ENCODE results near the gene TUBGCP3.

The TUBGCP3 gene

DNA sequence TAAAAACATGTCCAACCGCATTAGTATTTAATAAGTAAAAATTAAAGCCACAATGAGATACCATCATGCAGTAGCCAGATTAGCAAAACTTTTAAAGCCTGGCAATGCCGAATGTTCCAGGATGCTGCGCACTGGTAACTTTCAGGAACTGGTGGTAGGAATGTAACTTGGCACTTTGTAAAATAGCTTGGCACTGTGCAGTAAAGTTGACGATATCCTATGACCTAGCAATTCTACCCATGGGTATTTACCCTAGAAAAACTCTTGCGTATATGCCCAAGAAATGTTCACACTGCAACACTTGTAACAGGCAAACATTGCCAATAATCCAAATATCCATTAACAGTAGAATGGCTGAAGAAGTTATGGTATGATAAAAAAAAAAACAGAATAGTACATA, 114.1 kb downstream of the TUBGCP3 start:
- no peak for DNase-seq

DNA sequence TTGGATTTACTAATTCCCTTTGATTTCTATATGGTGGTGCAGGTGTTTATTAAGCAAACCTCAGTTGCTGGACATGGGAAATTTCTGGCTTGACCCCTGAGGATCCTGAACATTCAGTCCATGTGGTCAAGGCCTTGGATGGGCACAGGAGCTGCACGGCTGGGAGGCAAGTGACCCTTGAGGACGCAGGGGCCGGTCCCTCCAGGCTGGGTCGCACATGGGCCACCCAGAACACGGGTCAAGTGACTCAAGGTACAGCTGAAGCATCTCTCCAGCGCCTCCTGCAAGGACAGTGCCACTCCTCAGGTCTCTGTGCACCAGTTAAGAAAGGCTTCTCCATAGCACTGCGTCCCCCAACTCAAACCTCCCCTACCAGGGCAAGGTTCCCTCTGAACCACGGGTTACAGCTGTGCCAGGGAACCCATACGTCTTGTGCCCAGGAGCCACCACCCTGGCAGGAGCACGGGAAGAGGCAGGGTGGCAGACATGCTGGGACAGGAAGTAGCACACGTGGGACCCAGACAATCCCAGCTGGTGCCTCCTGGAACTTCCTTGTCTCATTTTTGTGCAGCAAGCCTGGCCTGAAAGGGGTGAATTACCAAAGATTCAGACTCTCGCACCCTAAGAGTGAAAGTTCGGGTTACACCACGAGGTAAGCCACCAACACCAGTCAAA, 118.7 kb downstream of the TUBGCP3 start:
- no peak for DNase-seq

DNA sequence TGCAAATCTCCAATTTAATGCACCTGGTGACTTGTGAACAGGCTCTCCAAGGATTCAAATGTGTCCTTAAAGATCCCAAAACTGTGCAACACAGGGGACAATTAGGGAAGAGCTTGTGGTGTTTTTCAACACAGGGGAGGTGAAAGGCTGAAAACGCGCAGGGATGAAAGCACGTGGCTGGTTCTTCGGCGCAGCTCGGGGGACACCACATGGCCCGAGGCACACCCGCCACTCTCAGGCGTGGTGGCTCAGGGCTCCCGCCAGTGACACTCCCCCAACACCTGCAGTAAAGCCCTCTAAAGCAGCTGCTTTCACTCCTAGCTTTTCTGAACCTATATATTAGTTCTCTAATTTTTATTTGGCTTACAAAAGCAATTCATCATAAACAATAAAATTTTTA, 119.9 kb downstream of the TUBGCP3 start:
- no peak for DNase-seq

DNA sequence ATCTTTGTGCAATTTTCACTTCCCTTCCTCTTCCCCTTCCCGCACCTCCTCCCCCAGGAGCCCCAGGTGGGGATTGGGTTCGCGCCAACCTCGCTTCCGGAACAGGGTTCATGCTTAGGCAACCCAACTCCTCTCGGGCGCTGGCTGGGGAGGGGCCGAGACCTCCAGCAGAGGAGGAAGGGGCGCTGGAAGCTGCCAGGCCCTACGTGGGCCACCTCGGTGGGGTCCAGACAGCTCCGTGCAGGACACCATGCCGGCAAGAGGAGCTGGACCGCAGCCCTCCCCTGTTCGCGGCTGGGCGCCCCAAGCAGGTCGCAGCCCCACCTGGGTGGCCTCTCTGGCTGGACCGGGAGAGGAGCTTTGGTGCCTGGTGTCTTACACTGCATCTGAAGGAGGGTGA, 120.7 kb downstream of the TUBGCP3 start:
- no peak for DNase-seq

DNA sequence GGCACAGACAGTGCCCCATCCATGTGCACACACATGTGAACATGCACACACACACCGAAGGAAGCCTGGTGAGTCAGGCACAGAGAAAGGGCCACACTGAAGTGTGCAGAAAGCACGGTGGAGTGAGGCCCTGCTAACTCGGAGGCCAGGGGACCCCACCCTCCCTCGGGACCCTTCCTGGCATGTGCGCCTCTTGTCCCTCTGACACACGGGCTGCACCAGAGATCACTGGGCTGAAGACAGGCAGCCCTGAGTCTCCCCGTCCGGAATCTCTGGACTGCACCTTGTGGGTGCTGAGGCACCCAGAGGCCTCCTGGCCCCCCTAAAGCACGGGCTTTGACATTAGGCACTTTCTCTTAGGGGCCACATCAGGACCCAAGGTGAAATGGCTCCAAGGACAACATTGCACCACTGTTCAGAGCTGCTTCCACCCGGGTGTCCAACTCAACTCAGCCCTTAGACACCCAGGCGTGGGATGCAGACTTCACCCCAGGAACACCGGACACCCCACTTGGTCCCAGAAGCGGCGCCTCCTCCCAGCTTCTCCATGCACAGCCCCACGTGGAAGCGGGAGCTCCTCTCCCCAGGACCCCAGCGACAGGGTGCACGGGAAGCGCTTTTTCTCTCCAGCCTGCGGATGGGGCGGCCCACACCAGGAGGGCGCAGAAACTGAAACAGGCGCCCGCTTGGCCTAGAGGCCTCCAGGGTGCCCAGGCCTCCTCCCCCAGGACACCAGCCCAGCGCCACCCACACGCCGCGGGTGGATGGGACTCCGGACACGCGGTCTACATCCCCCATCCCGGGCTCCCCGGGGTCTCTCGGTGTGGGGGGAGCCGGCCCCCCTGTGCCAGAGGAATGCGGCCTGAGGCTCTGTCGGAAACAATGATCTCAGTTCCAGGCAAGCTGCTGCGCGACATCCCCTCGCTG, 121.6 kb downstream of the TUBGCP3 start:
- DNase-seq, result no peak

DNA sequence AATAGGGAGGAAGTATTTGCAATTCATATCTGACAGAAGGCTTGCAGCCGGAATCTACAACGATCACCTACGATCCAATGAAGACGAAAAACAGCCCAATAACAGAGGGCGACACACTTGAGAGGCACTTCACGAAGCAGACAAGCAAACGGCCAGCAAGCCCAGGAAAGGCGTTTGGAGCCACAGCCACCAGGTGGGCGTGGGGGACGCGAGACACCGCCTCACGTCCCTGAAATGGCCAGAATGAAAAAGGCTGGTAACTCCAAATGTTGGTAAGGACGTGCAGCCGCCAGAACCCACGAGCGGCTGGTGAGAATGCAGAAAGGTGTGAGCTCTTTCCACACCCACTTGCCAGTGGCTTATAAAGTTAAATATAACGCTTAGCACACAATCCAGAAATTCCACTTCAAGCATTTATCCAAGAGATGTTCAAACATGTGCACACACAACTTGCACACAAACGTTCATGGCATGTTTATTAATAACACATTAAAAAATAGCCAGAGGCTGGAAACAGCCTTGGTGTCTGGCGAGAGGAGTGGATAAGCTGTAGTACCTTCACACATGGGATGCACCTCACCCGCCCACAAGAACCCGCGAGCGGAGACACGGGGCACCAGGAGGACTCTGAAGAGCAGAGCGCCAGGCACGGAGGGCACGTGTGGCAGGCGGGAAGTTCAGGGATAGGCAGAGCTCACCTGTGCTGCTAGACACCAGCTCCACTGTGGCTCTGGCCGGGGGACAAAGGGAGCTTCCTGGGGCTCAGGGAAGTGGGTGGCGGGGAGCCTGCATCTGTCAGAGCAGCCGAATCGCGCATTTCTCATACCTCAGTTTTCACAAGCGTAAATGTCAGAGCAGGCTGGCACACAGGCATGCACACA, 122.5 kb downstream of the TUBGCP3 start:
- DNase-seq, result no peak

DNA sequence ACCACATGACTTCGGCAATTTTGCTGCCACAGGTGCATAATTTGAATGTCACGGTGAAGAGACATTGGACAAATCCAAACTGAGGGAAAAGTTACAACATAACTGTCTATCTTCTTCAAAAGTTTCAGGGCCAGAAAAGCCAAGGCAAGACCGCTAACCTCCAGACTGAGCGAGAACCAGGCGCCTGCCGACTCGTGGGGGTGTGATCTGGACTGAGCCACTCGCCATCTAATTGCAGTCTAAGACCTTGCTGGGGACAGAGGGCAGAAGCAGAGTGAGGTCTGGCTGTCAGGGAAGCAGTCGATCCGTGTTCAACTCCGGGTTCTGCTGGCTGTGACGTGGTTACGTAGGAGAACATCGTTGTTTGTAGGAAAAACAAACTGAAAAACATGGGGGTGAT, 123.2 kb downstream of the TUBGCP3 start:
- DNase-seq, result no peak

DNA sequence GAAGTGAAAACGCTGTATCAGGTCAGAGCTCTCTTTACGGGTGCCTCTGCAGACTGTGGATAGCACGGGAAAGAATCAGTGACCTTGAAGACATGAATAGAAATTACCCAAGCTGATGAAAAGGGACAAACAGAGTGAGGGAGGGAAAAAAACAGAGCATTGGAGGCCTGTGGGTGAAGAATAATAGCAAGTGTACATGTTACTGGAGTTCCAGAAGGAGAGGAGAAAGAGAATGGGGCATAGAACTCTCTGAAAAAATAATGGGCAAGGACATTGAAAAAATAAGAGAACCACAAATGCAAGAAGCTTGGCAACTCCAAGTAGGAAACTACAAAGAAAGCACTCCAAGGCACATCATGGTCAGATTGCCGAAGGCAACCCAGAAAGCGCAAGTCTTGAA, 125.5 kb downstream of the TUBGCP3 start:
- DNase-seq, result no peak

DNA sequence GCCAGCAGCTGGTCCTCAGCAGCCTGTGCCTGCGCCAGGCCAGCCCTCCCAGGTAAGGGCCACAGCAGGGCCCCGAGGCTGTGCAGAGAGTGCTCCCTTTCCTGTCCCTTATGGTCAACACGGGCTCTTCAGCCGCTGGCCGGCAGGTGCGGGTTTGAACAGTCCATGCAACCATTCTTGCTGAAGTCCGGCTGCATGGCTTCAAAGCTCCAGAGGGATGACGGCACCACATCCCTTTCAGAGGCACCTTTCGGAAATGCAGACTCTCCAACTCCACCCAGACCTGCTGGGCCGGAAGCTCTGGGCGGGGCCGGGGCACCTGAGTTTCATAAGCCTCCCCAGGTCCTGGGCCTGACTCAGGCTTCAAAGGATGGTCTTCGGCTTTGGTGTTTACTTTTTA, 130.5 kb downstream of the TUBGCP3 start:
- no peak for DNase-seq

DNA sequence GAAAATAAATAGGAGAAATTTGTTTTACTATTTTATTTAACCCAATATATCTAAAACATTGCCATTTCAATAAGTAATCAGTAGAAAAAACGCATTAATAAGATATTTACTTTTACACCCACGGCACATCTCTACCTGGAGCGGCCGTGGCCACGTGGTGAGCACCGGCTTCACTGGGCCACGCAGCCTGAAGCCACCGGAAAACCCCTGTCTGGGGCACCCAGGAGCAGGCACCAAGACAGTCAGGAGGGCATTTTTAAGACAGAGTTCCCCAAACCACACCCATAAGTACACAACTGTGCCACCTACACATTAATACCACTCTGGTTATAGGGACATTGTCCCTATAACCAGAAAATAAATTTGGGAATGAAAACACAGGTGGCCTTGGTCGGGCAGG, 130.9 kb downstream of the TUBGCP3 start:
- no peak for DNase-seq

DNA sequence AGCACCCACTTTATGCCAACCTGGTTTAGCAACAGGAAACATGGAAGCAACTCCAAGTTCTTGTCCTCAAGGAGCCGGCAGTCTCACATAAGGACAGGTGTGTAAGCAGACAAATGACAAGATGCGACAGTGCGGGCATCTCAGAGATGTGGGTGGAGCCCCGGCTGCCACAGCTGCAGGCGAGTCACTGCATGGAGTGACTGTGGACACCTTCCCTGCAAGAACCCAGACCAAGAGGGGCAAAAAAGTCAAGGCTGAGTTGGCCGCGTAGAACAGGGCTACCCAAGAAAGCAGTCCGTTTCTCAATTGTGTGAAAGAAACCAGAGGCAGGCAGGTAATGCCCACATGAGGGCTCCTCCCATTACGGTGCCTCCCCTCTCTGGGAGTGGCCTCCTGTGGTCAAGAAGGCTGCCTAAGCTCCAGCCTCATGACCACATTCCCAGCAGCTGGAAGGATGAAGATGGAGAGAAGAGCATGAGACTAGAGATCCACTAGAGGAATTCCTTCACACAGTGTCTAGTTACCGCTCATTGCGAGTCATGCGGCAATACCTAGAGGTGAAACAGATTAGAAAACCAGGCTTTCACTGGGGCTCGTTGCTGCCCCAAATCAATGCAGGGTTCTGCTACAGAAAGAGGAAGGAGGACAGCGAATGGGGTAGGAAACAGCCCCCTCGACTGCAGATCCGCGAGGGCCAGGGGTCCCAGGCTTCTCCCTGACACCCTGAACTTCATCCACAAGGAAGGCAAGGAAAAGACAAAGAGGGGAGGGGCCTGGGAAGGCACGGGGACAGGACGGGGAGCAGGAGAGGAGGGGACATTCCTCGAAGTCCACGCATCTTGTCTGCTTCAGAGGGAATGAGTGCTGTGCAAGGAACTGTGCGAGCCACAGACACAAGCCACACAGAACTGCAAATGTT, 131.6 kb downstream of the TUBGCP3 start:
- DNase-seq, result no peak

DNA sequence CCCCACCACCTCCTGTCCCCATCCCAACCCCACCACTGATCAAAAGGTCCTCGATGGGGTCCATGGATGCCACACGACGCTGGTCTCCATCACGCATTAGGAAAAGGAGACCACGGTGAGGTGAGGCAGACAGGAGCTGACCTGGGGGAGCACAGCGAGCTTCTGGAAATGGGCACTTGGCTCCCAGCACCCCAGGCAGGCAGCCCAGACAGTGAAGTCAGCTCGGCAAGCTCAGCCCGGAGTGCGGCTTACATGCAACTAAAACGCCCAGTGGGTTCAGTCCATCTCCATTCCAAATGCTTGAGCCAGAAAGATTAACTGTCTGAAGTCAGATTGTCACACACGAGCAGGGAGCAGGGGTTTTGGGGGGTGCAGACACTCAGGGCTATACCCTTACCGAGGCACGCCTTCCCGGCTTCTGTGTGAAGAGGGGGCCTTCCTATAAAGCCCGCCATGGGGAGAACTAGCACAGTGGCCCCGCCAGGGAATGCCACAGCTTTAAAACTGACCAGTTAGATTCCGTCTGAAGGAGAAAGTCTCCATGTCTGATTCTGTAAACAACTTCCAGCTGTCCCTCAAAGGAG, 132.4 kb downstream of the TUBGCP3 start:
- DNase-seq, result peak; percentile 5

DNA sequence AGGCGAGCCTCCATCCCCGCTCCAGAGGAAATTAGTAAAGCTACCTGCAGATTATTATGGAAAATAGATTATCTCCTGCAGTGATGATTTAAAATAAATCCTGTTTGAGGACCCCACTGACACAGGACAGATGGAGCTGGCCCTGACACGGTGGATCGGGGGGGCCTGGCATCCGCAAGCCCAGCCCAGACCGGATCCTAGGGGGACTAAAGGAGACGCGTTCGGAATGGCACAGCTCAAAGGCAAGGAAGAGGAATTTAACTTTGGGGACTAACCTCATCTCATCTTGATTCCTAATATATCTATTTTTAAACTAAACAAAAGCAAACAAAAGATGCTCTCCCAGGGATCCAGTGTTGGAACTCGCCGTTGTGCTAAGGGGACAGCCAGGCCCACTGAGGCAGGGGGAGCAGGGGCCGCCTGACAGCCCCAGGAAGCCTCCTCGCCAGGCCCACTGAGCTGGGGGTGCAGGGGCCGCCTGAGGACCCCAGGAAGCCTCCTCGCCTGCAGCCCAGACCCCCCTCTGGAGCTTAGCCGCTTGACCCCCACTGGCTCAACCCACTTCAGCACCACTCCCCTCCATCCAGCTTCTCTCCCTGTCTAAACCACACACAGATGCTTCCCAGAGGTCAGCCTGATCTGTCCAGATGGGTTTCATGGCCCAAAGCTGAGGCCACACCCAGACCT, 133.2 kb downstream of the TUBGCP3 start:
- DNase-seq, result no peak

DNA sequence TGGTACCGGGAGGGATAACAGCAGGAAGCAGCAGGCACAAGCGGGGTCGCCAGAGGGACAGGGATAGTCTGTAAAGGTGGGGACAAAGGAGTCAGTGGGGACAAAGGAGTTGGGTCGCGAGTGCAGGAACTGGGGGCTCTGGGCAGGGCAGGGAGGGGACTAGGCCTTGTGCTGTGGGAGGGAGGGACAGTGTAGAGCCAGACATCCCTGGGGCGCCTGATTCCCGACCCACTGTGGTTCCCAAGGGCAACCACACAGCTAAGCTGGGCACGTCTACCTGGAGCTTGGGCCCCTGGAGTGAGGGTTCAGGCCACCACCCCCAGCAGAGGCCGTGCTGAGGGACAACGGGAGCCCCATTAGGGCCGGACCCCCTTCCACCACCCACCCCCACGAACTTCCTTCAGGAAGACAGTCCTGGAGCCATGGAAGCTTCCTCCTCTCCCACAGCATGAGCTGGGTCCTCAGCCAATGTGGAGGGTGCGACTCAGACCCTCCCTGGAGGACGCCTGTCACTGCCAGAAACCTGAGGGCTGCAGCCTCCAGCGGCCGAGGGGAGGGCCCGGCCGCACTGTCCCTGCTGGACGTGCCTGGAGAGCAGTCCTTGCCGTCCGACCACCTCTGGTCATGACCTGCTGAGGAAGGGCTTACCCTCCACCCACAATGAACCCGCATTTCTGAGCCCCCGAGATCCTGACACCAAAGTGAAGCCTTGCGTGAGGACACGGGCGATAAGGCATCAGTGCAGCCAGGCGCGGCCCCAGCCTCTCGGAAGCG, 133.9 kb downstream of the TUBGCP3 start:
- DNase-seq, result no peak

DNA sequence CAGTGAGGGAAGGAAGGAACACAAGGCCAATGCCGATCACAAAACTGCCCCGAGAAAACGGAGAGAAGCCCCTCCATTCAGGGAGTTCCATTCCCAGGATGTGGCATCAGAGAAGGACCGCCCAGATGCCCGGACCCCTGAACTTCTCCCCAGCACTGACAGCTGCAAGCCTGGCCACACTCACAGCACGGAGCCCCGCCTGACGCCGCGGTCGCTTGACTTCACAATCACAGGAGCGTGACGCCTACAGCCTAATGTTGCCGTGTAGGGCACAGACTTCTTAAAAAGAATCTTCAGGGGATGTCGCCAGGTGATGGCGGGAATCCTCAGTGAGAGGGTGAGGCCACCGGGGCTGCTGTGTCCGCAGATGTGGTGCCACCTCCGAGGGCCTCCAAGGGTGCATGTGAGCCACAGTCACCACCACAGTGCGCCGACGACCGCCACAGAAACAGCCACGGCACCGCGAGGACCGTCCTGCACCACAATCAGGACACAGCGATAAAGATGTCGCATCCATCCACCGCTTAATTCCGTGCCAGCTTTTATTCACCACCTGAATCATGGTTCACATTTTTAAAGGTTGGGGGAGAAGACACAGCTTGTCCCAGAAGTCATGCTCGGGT, 134.6 kb downstream of the TUBGCP3 start:
- DNase-seq, result no peak

DNA sequence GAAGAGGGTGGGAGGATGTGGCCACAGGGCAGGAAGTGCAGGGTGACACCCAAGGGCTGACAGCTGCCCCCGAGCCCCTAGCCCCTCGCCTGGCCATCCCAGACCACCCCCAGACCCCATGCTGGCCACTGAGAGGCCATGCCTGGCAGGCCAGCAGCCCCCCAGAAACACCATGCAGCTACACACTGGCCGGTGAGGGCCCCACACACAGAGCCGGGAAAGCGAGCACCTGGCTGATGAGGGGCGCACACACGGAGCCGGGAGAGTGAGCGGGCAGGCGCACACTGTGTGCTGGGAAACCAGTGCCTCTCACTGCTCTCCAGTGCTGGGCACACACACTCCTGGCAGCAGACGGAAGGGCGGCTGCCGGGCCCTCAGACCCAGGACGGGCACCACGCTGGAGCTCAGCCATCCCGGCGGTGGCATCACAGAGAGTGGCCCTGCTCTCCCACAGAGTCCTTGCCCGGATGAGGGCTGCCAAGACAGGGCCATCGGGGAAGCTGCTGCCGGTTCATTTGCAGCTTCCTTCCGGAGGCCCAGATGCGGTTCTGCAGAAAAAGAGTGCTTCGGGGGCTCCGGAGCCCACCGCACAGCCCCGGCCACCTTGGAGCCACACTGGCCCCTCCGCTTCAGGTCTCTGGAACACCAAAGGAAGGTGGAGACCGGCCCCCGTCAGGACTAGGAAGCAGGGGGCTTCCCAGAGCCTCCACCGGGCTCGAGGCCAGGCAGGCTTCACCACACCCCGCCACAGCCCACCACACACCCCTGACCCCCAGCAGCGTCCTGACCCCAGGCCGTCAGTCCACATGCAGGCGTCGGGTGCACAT, 135.4 kb downstream of the TUBGCP3 start:
- no peak for DNase-seq

DNA sequence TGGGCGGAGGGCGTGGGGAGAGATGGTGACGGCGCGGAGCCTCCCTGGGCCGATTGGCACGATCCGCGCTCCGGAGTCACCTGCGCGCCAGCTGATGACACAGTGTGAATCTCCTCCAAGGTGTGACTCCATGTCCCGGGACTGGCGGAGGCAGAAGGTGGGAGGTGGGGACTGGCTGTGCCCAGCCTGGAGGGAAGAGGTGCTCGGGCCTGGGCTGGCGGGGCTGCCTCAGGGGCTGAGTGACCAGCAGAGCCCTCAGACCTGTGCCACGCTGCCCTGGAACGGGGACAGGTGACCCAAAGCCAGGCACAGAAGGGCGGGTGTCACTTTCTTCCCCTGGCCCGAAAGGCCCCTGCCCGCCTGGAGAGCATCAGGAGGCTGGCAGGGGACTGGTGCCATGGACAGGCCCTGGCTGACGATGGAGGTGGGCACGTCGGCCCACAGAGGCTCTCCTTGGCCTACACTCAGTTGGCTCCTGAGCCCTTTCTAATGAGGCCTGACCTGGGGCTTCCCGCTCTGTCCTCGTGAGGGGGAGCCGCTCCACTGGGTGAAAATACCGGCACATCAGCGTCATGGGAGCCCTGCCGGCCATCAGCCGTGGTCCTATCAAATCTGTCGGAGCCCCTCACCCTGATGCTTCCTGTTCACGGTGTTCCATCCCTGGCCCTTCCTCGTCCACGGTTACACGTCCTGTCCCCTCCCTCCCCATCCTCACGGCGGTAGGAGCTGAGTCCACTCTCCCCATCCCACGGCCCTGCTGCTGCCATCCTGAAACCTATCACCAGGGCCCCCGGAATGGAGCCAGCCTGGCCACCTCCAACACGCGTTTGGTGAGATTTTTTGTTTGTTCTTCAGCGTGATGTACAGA, 136.2 kb downstream of the TUBGCP3 start:
- DNase-seq, result no peak

DNA sequence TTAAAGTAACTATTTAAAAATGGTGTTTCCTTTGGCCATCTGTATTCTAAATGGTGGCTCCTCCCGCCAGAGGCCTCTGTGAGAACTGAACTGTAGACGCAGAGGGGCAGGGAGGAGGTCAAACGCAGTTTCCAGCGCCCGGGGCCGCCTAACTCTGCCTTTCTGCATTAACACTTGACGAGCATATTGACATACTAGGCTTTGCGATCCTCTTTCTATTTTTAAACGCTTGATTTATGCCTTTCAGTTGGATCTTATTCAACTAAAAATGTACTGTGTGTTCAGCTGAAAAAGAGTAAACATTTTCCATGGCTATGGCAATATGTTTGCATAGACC, 137.1 kb downstream of the TUBGCP3 start:
- no peak for DNase-seq
